CD4-positive, CD25-positive, alpha-beta regulatory T cell (primary cell): ENCODE results near the gene RFXAP. TPM values are rescaled to one million over a fixed set of nuclear protein-coding genes. Genes with fewer than 3 reads are reported as not detected.

ENCODE experiments used
- ATAC-seq, 2 donors: fragments of 150-1000 bp; cut with Tn5 transposase; one replicate each; pipeline ENCODE4 v1.10.0; 2021; ENCODE audit warnings: low read depth in 2 of 2, moderate number of reproducible peaks in 2 of 2, moderate library complexity in 1 of 2
- DNase-seq, 3 donors: peaks; one replicate each; pipeline versions ENCODE4 v3.0.0 to v3.0.0-alpha.2; 2012 to 2022; ENCODE audit warnings: mixed read lengths in 1 of 3
- H3K27ac ChIP-seq: one replicate; pipeline ENCODE4 v1.7.0; 2013; ENCODE audit warnings: mild to moderate bottlenecking, low read length; ENCODE audit not compliant: insufficient read depth, poor library complexity, severe bottlenecking
- H3K27me3 ChIP-seq: one replicate; pipeline ENCODE4 v1.7.0; 2013; ENCODE audit warnings: low read length; ENCODE audit not compliant: control insufficient read depth, insufficient read depth
- H3K36me3 ChIP-seq: one replicate; pipeline ENCODE4 v1.7.0; 2013; ENCODE audit warnings: mild to moderate bottlenecking, low read length, moderate library complexity; ENCODE audit not compliant: control insufficient read depth, insufficient read depth
- H3K4me1 ChIP-seq: 2 replicates; pipeline ENCODE4 v1.7.0; 2013; ENCODE audit warnings: mild to moderate bottlenecking, low read length; ENCODE audit not compliant: insufficient read depth, control insufficient read depth, poor library complexity, severe bottlenecking
- H3K4me3 ChIP-seq: one replicate; pipeline ENCODE4 v1.7.0; 2013; ENCODE audit warnings: low read depth, mild to moderate bottlenecking, low read length, moderate library complexity
- H3K9me3 ChIP-seq, 2 experiments: 1 replicate in 1 of 2; 2 replicates in 1 of 2; pipeline ENCODE4 v1.7.0; 2013; ENCODE audit warnings: low read length in 2 of 2, mild to moderate bottlenecking in 1 of 2, moderate library complexity in 1 of 2; ENCODE audit not compliant: control insufficient read depth in 2 of 2
- H3K27ac Mint-ChIP-seq, 3 donors: one replicate each; pipeline ENCODE4 v1.8.0; 2020 to 2022; ENCODE audit warnings: mild to moderate bottlenecking in 3 of 3, mixed read lengths in 3 of 3, moderate library complexity in 2 of 3
- H3K27me3 Mint-ChIP-seq: one replicate; pipeline ENCODE4 v1.8.0; 2022; ENCODE audit warnings: mild to moderate bottlenecking, mixed read lengths
- H3K36me3 Mint-ChIP-seq: one replicate; pipeline ENCODE4 v1.8.0; 2020; ENCODE audit warnings: mixed read lengths
- H3K4me1 Mint-ChIP-seq, 4 donors: one replicate each; pipeline ENCODE4 v1.8.0; 2020 to 2022; ENCODE audit warnings: mixed read lengths in 4 of 4, mild to moderate bottlenecking in 1 of 4
- H3K4me3 Mint-ChIP-seq, 4 donors: one replicate each; pipeline ENCODE4 v1.8.0; 2020 to 2022; ENCODE audit warnings: mild to moderate bottlenecking in 4 of 4, mixed read lengths in 4 of 4, moderate library complexity in 3 of 4
- H3K9me3 Mint-ChIP-seq, 7 donors: one replicate each; pipeline ENCODE4 v1.8.0; 2020 to 2022; ENCODE audit warnings: mixed read lengths in 7 of 7, mild to moderate bottlenecking in 3 of 7, moderate library complexity in 2 of 7
- polyA plus RNA-seq, 4 donors: library from polyadenylated mRNA; unstranded; fragments of 300-500 nt; fragmentation: Illumina TruSeq; gene quantifications; one replicate each; pipeline ENCODE4 v1.2.3, GENCODE V29; 2021
- total RNA-seq: library from RNA; stranded (reverse); gene quantifications from one replicate; pipeline ENCODE4 v1.2.3, GENCODE V29; 2022

RFXAP gene
- total and polyA plus RNA-seq, 5 donors from 2014 or later = 2.4 to 7.1 (median 2.5) TPM

DNA sequence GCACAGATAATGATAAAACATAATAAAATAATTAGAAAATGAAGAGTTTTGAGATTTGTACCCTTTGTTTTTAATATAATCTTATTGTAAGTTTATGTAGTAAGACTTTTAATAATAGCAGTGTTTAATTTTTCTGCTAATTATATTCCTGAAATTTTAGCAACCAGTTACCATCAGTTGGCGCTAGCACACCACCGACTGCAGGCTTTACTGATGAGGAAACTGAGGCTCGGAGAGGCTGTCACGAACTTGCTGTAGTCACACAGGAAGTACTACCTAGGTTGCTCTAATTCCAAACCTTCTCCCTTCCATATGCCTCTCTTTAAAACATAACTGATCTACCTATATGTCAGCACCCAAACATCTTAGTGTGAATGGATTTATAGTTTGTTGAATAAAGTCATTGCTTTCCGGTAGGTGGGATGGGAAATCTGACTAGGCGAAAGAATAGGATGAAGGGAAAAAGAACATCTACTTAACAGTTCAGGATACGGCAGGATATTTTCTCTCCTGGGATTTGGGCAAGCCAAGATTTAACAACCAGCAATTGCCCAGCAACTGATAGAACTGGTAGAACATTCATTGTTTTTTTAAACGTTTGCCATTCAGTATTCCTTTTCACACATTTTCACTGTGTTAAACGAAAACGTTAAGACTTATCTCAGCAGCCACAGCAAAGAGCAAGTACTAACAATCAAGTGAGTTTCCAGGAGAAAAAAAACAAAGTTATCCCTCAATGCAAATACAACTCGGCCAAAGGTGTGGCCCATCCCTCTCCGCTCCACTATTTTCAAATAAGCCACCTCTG lies 822 bp upstream of the RFXAP start:
- ATAC-seq (no peak), DNase-seq (no peak)
- H3K4me3 ChIP-seq = peak overlapping the region; percentile 97
- Mint-ChIP-seq H3K27ac (peak overlapping the region; percentile 94 to 98 (median 96)), H3K4me1 (peaks cover 30 to 49% (median 36%) of the 10 kb centered on the region in 4 donors), H3K9me3 (no peaks in the 10 kb centered on the region), H3K4me3 (peak overlapping the region; percentile 94 to 97 (median 96)), H3K36me3 (no peaks in the 10 kb centered on the region), H3K27me3 (peaks cover 16% of the 10 kb centered on the region)
- peak overlapping the region; percentile 77 for H3K27ac ChIP-seq
- H3K27me3 ChIP-seq = peaks cover 4% of the 10 kb centered on the region
- H3K4me1 ChIP-seq = peaks cover 43% of the 10 kb centered on the region
- H3K9me3 ChIP-seq = no peaks in the 10 kb centered on the region
- H3K36me3 ChIP-seq = no peaks in the 10 kb centered on the region

DNA sequence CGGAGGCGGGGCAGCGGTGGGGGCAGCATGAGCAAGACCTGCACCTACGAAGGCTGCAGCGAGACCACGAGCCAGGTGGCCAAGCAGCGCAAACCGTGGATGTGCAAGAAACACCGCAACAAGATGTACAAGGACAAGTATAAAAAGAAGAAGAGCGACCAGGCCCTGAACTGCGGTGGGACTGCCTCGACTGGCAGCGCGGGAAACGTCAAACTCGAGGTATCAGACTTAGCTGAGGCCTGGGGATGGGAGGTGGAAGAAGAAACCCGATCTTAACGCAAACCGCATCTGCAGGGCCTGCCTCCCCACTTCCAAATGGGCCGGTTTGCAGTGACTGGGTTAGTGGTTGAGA lies 693 bp downstream of the RFXAP start:
- peaks cover 49% of the 10 kb centered on the region for H3K4me1 ChIP-seq

DNA sequence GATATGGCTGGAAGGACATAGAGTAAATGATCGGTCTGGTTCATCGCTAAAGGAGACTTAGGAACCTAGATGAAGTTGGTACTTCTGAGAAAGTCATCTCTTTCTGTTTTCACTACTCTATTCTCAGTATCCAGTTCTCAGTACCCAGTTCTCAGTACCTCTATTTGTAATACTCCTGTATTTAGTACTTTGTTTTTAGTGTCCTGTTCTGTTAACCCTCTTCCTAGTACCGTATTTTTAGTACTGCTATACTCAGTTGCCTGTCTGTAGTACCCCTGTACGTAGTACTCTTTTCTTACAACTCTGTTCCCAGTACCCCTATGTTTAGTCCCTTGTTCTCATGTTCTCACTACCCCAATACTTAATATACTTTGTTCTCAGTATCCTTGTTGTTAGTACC lies 1.2 kb downstream of the RFXAP start:
- Histone ChIP-seq H3K4me3 (peak overlapping the region; percentile 91), H3K27me3 (no peaks in the 10 kb centered on the region), H3K27ac (peak overlapping the region; percentile 77), H3K36me3 (no peaks in the 10 kb centered on the region), H3K4me1 (peaks cover 49% of the 10 kb centered on the region), H3K9me3 (no peaks in the 10 kb centered on the region)
- Mint-ChIP-seq H3K27ac (peak overlapping the region; percentile 94 to 98 (median 96)), H3K4me1 (peaks cover 48 to 69% (median 56%) of the 10 kb centered on the region in 4 donors), H3K36me3 (peaks cover 4% of the 10 kb centered on the region), H3K9me3 (no peaks in the 10 kb centered on the region), H3K4me3 (peak overlapping the region; percentile 95 to 99 (median 97)), H3K27me3 (peaks cover 10% of the 10 kb centered on the region)
- DNase-seq (peak in 1 of 3 donors; percentile 78), ATAC-seq (peak; percentile 9 to 15)

More for the DNA sequence above, 693 bp downstream of the RFXAP start:
- Mint-ChIP-seq H3K27me3 (peaks cover 10% of the 10 kb centered on the region), H3K9me3 (no peaks in the 10 kb centered on the region), H3K36me3 (no peaks in the 10 kb centered on the region), H3K4me1 (peaks cover 43 to 64% (median 51%) of the 10 kb centered on the region in 4 donors), H3K4me3 (peak overlapping the region; percentile 95 to 99 (median 97)), H3K27ac (peak overlapping the region; percentile 94 to 98 (median 96))
- DNase-seq (peak; percentile 7 to 66 (median 33)), ATAC-seq (peak; percentile 5 to 6)
- H3K9me3 ChIP-seq = no peaks in the 10 kb centered on the region
- H3K27ac ChIP-seq = peak overlapping the region; percentile 77
- H3K27me3 ChIP-seq = no peaks in the 10 kb centered on the region
- no peaks in the 10 kb centered on the region for H3K36me3 ChIP-seq
- peak overlapping the region; percentile 91 for H3K4me3 ChIP-seq

DNA sequence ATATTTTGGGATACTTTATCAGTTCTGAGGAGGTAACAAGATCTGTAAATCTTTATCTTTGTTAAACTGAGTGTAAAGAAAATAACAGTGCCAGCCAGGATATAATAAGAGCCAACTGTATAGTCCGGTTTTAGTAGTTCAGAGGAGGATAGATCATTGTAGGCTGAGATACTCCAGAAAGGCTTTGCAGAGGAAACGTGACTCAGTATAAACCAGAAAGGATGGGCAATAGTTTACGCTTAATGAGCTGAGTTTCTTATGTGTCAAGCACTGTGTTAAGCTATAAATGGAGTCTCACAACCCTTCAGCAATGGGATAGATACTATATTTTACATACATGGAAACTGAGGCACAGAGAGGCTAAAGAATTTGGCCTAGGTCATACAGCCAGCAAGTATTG lies 3.8 kb downstream of the RFXAP start:
- no peaks in the 10 kb centered on the region for H3K9me3 Mint-ChIP-seq
- H3K9me3 ChIP-seq = no peaks in the 10 kb centered on the region
- DNase-seq (peak in 1 of 3 donors; percentile 28), ATAC-seq (no peak)
- no peak overlapping the region for H3K27ac ChIP-seq
- H3K27ac Mint-ChIP-seq = peak overlapping the region; percentile 19 to 32 (median 24)
- peaks cover 48 to 68% (median 56%) of the 10 kb centered on the region in 4 donors for H3K4me1 Mint-ChIP-seq
- peak overlapping the region in 3 of 4 donors; percentile 5 to 61 (median 17) for H3K4me3 Mint-ChIP-seq
- H3K36me3 ChIP-seq = peaks cover 12% of the 10 kb centered on the region
- H3K4me1 ChIP-seq = peaks cover 49% of the 10 kb centered on the region
- H3K4me3 ChIP-seq = peak overlapping the region; percentile 46
- peaks cover 9% of the 10 kb centered on the region for H3K36me3 Mint-ChIP-seq
- H3K27me3 Mint-ChIP-seq = peaks cover 5% of the 10 kb centered on the region
- H3K27me3 ChIP-seq = no peaks in the 10 kb centered on the region

DNA sequence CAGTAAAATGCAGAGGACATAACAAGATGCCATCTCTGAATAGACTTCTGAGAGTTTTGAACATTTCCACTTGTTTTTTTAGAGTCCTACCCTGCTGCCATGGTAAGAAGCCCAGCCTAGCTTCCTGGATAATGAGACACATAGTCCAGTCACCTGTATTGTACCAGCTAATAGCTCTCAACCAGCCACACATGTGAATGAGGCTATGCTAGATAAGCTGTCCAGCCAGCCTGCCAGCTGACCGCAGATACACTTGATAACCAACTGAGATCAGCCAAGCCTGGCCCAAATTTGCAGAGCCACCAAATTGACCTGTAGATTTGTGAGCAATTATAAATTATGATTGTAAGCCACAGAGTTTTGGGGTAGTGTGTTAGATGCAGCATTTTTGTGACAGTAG lies 10.7 kb downstream of the RFXAP start:
- no peak for DNase-seq
- H3K4me3 ChIP-seq = no peak overlapping the region
- no peaks in the 10 kb centered on the region for H3K9me3 ChIP-seq
- H3K27ac ChIP-seq = no peak overlapping the region
- no peaks in the 10 kb centered on the region for H3K4me1 ChIP-seq
- peaks cover 16% of the 10 kb centered on the region for H3K36me3 Mint-ChIP-seq
- peaks cover 27% of the 10 kb centered on the region for H3K36me3 ChIP-seq
- peak overlapping the region in 2 of 3 donors; percentile 6 to 31 for H3K27ac Mint-ChIP-seq
- no peaks in the 10 kb centered on the region for H3K27me3 ChIP-seq
- no peak overlapping the region for H3K4me3 Mint-ChIP-seq
- no peak for ATAC-seq
- peaks cover 5 to 10% (median 7%) of the 10 kb centered on the region in 4 donors for H3K4me1 Mint-ChIP-seq
- no peaks in the 10 kb centered on the region for H3K27me3 Mint-ChIP-seq
- no peaks in the 10 kb centered on the region for H3K9me3 Mint-ChIP-seq

DNA sequence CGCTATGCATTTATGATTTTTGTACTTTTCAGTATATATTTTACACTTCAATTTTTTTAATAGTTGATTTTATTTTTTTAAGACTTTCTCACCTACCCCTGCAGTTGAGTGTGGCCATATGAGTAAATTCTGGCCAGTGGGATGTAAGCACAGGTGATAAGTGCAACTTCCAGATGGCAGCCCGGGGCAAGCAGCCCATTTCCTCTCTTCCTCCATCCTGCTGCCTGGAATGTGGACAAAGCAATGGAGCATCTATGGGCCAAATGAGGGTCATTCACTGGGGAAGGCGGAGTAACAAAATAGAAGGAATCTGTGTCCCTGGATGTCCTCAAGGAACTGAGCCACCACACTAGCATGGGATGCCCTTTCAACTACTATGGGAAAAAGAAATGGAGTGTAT lies 12.3 kb downstream of the RFXAP start:
- H3K9me3 Mint-ChIP-seq = no peaks in the 10 kb centered on the region
- no peak for ATAC-seq

DNA sequence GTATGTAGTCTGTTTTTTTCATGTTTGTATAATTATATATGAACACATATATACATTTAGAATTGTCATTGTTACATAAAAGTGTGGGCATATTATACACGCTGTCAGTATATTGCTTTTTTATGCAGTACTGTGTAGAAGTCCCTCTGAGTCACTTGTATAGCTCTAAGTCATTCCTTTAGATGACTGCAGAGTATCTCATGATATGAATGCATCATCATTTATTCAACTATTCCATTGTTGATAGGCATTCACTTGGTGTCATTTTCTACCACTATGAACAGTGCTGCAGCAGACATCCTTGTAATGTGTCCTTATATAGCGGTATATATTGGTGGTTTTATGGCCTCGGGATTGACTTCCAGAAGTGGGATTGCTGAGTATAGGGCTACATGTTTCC lies 15.3 kb downstream of the RFXAP start:
- peaks cover 0 to 10% (median 3%) of the 10 kb centered on the region in 4 donors for H3K4me1 Mint-ChIP-seq
- ATAC-seq (no peak), DNase-seq (no peak)
- no peaks in the 10 kb centered on the region for H3K27me3 ChIP-seq
- H3K4me1 ChIP-seq = no peaks in the 10 kb centered on the region
- peaks cover 9% of the 10 kb centered on the region for H3K36me3 Mint-ChIP-seq
- no peaks in the 10 kb centered on the region for H3K27me3 Mint-ChIP-seq
- H3K4me3 Mint-ChIP-seq = no peak overlapping the region
- no peak overlapping the region for H3K27ac ChIP-seq
- H3K9me3 ChIP-seq = no peaks in the 10 kb centered on the region
- H3K4me3 ChIP-seq = no peak overlapping the region
- peaks cover 4% of the 10 kb centered on the region for H3K36me3 ChIP-seq
- H3K9me3 Mint-ChIP-seq = no peaks in the 10 kb centered on the region
- H3K27ac Mint-ChIP-seq = peak overlapping the region in 1 of 3 donors; percentile 11

More for the DNA sequence above, 12.3 kb downstream of the RFXAP start:
- peaks cover 0 to 5% (median 3%) of the 10 kb centered on the region in 4 donors for H3K4me1 Mint-ChIP-seq
- no peak overlapping the region for H3K27ac ChIP-seq
- H3K9me3 ChIP-seq = no peaks in the 10 kb centered on the region
- no peak for DNase-seq
- no peaks in the 10 kb centered on the region for H3K27me3 Mint-ChIP-seq
- H3K36me3 Mint-ChIP-seq = peaks cover 12% of the 10 kb centered on the region
- H3K4me1 ChIP-seq = no peaks in the 10 kb centered on the region
- no peak overlapping the region for H3K4me3 ChIP-seq
- H3K36me3 ChIP-seq = peaks cover 25% of the 10 kb centered on the region
- H3K27me3 ChIP-seq = no peaks in the 10 kb centered on the region
- H3K4me3 Mint-ChIP-seq = no peak overlapping the region
- H3K27ac Mint-ChIP-seq = no peak overlapping the region
